ENCODE measurements around the gene MCTP2. TPM values are rescaled to one million over a fixed set of nuclear protein-coding genes. Genes with fewer than 3 reads are reported as not detected.

MCTP2 gene
- total and polyA plus RNA-seq, 2 of the 8 experiments (the other 6 are each of a cell fraction or from before 2014, with no cell fraction given): 3.4 to 4.5 TPM

DNA sequence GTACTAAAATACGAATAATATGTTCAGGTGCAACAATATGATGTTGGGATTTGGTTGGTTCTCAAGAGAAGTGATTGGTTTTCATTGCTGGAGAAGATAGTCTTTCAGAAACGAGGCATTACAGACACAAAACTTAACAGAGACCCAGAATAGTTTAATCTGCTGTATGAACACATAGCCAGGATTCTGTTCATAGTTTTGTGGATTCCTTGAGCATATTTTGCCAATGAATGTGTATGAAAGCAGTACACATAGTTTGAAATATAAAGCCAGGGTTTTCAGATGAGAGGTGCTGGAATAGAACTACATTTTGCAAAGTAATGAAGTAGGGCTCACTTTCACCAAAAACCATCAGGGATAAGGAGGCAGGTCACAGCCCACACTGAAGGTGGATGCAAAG lies 5.7 kb upstream of the MCTP2 start (continued):
- TF ChIP-seq POLR2A (IDR thresholded peaks at IDR 0.05; ENCODE audit: control extremely low read depth in 1 of 2, low read depth in 2 of 2, low read length in 2 of 2): no peak
- no peak for TF ChIP-seq KDM1A (IDR thresholded peaks at IDR 0.05; ENCODE audit: borderline replicate concordance, low read length)
- TF ChIP-seq, protein P1, sequence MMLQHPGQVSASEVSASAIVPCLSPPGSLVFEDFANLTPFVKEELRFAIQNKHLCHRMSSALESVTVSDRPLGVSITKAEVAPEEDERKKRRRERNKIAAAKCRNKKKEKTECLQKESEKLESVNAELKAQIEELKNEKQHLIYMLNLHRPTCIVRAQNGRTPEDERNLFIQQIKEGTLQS (IDR thresholded peaks at IDR 0.05; ENCODE audit: insufficient read depth, low read depth, low read length): no peak
